Spinal cord (tissue), 10 donors: Measurements from ENCODE around the gene FBP1. TPM values are rescaled to one million over a fixed set of nuclear protein-coding genes. Genes with fewer than 3 reads are reported as not detected.
"Not testable (repeated sequence)": the region's sequence is repeated elsewhere in the genome, so short reads cannot be mapped to it uniquely, and the experiment has no call there.

ENCODE experiments used
- DNase-seq, 6 donors: peaks; one replicate each; pipeline versions ENCODE4 v3.0.0 to v3.0.0-alpha.2; 2013 to 2015; ENCODE audit warnings: low spot score in 6 of 6, low read depth in 4 of 6
- H3K27ac ChIP-seq: one replicate; pipeline ENCODE4 v1.5.1; 2013; ENCODE audit warnings: low read depth, low read length, control low read depth
- H3K27me3 ChIP-seq: one replicate; pipeline ENCODE4 v1.6.1; 2013; ENCODE audit warnings: low read length; ENCODE audit not compliant: control insufficient read depth, insufficient read depth
- H3K36me3 ChIP-seq: one replicate; pipeline ENCODE4 v1.6.1; 2013; ENCODE audit warnings: low read length; ENCODE audit not compliant: control insufficient read depth, insufficient read depth
- H3K4me1 ChIP-seq: one replicate; pipeline ENCODE4 v1.6.1; 2013; ENCODE audit warnings: low read length; ENCODE audit not compliant: control insufficient read depth, insufficient read depth
- H3K4me3 ChIP-seq: one replicate; pipeline ENCODE4 v1.5.1; 2013; ENCODE audit warnings: low read depth, low read length, control low read depth
- H3K9me3 ChIP-seq: one replicate; pipeline ENCODE4 v1.6.1; 2013; ENCODE audit warnings: low read length; ENCODE audit not compliant: control insufficient read depth, insufficient read depth
- WGBS: methylation state at CpG from one replicate; pipeline ENCODE4 v1.1.5; 2013; ENCODE audit warnings: missing lambda C conversion rate; ENCODE audit not compliant: insufficient coverage; 5-methylcytosine and 5-hydroxymethylcytosine counted together
- polyA plus RNA-seq, 2 donors: library from polyadenylated mRNA; unstranded; fragments of 120-200 nt; gene quantifications; one replicate each; pipeline ENCODE4 v1.2.1, GENCODE V29; 2013; ENCODE audit not compliant: insufficient read length in 2 of 2
- total RNA-seq, 2 donors: library from RNA; depleted of rRNA in 1 of 2; stranded (reverse); fragments of 120-200 nt in 1 of 2; fragments of >200 nt in 1 of 2; gene quantifications; one replicate each; pipeline versions ENCODE4 v1.2.3 to v1.2.4, GENCODE V29; 2013 to 2014
- donor health status: healthy.

Gene FBP1
- total and polyA plus RNA-seq, 4 donors, result 1.0 to 2.2 (median 1.5) TPM

DNA sequence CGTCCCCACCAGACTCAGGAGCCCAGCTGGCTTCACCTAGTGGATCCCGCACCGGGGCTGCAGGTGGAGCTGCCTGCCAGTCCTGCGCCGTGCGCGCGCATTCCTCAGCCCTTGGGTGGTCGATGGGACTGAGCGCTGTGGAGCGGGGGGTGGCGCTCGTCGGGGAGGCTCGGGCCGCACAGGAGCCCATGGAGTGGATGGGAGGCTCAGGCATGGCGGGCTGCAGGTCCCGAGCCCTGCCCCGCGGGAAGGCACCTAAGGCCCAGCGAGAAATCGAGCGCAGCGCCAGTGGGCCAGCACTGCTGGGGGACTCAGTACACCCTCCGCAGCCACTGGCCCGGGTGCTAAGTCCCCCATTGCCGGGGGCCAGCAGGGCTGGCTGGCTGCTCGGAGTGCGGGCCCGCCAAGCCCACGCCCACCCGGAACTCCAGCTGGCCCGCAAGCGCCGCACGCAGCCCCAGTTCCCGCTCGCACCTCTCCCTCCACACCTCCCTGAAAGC lies 48.2 kb downstream of the FBP1 start:
- not testable (repeated sequence) for H3K27ac ChIP-seq, DNase-seq, H3K36me3 ChIP-seq, H3K4me1 ChIP-seq, H3K27me3 ChIP-seq, H3K9me3 ChIP-seq, H3K4me3 ChIP-seq
- 86% methylated on average over 17 of the region's 38 CpGs for WGBS

DNA sequence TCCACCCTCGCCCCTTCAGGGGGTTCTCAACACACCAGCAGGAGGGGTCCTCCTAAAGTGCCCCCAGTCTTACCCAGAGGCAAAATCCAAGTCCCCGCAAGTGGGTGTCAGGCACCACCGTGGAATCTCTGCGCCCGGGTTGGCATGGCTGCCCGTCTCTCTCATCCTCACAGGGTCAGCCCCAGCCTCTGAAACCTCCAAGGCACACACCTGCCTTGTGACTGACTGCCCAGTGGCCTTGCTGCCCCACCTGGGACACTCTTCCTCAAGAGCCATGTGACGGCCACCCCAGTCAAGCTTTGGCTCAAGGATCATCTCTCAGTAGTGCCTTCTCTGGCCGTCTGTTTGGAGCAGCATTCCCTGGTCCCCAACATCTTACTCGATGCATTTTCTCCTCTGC lies 50.6 kb downstream of the FBP1 start:
- no peak overlapping the region for H3K4me3 ChIP-seq
- H3K4me1 ChIP-seq, result no peaks in the 10 kb centered on the region
- H3K27me3 ChIP-seq, result no peaks in the 10 kb centered on the region
- H3K27ac ChIP-seq, result no peak overlapping the region
- DNase-seq, result no peak
- no peaks in the 10 kb centered on the region for H3K36me3 ChIP-seq
- WGBS, result 92% methylated on average over 9 of the region's 9 CpGs
- H3K9me3 ChIP-seq, result no peaks in the 10 kb centered on the region

GRCh38 chr9:94586814-94587213 lies 52.5 kb downstream of the FBP1 start:
- no peaks in the 10 kb centered on the region for H3K4me1 ChIP-seq
- no peaks in the 10 kb centered on the region for H3K27me3 ChIP-seq
- no peak overlapping the region for H3K4me3 ChIP-seq
- no peak overlapping the region for H3K27ac ChIP-seq
- H3K9me3 ChIP-seq, result no peaks in the 10 kb centered on the region
- DNase-seq, result no peak
- 86% methylated on average over 5 of the region's 9 CpGs for WGBS
- H3K36me3 ChIP-seq, result no peaks in the 10 kb centered on the region

GRCh38 chr9:94586316-94586715 lies 53.0 kb downstream of the FBP1 start:
- no CpG with 5 or more reads among the region's 4 CpGs for WGBS
- H3K4me3 ChIP-seq, result no peak overlapping the region
- no peaks in the 10 kb centered on the region for H3K36me3 ChIP-seq
- no peak overlapping the region for H3K27ac ChIP-seq
- no peaks in the 10 kb centered on the region for H3K27me3 ChIP-seq
- DNase-seq, result no peak
- H3K9me3 ChIP-seq, result no peaks in the 10 kb centered on the region
- no peaks in the 10 kb centered on the region for H3K4me1 ChIP-seq

GRCh38 chr9:94584555-94584954 lies 54.8 kb downstream of the FBP1 start:
- WGBS, result 88% methylated on average over 2 of the region's 6 CpGs
- H3K36me3 ChIP-seq, result no peaks in the 10 kb centered on the region
- H3K4me1 ChIP-seq, result no peaks in the 10 kb centered on the region
- no peak for DNase-seq
- H3K9me3 ChIP-seq, result no peaks in the 10 kb centered on the region
- no peak overlapping the region for H3K27ac ChIP-seq
- no peak overlapping the region for H3K4me3 ChIP-seq
- H3K27me3 ChIP-seq, result no peaks in the 10 kb centered on the region

DNA sequence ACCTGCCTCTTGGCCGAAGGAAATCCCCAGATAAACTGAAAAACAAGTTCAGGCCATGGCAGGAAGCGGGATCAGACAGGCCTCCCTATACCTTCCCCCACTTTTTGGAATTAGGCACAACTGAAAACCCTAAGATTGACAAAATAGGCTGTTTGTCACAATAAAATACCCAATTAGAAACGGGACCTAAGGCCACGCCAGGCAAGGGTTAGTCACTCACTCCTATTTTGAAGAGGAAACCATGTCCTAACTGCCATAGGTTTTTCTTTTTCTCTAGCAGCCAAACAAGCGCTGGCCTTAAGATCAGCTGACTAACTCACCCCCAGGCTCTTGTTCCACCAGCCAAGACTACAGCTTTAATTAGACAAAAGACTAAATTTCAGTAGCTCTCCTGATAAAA lies 57.6 kb downstream of the FBP1 start:
- no peaks in the 10 kb centered on the region for H3K9me3 ChIP-seq
- no peaks in the 10 kb centered on the region for H3K27me3 ChIP-seq
- no peaks in the 10 kb centered on the region for H3K36me3 ChIP-seq
- no peaks in the 10 kb centered on the region for H3K4me1 ChIP-seq
- WGBS, result 90% methylated on average over 4 of the region's 5 CpGs
- no peak overlapping the region for H3K27ac ChIP-seq
- no peak for DNase-seq
- no peak overlapping the region for H3K4me3 ChIP-seq

DNA sequence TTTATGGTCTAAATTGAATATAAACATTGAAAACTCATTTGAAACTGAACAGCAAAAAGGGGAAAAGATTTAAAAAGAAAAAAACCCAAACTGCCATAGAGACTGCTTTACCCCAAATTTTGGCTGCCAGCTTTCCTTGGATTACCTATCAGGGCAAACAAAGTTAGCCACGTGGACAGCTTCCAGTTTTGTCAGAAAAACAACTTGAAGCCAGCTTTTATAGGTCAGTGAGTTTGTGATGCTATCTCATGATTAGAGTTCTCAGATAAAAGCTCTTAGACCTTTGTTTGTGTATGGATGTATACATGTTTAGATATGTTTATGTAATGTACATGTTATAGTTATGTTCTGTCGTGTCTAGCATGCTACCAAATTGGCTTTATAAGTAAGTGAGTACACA lies 61.7 kb downstream of the FBP1 start:
- Histone ChIP-seq H3K27ac (no peak overlapping the region), H3K4me1 (no peaks in the 10 kb centered on the region), H3K36me3 (no peaks in the 10 kb centered on the region), H3K27me3 (no peaks in the 10 kb centered on the region), H3K9me3 (no peaks in the 10 kb centered on the region), H3K4me3 (no peak overlapping the region)
- no peak for DNase-seq
- WGBS, result 20% methylated on average over 1 of the region's 2 CpGs

DNA sequence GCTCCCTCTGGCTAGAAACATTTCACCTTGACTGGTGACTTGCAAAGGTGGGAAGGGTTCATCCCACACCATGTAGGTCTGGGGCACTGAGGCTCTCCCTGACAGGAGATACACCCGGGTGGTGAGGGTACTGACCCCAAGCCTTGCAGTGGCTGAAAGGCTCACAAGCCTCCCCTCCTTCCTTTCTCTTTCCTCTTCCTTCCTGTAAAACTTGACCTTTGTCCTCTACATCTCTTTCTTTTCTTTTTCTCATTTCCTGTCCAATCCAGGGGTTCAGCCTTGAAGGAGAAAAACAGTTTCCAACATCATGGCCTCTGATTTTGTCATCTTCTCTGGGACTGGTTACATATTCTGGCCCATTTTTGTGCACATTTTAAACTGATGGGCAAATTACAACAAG lies 62.3 kb downstream of the FBP1 start:
- 0% methylated on average over 1 of the region's 1 CpG for WGBS

GRCh38 chr9:94576131-94576530 lies 63.2 kb downstream of the FBP1 start:
- Histone ChIP-seq H3K4me3 (no peak overlapping the region), H3K36me3 (no peaks in the 10 kb centered on the region), H3K9me3 (no peaks in the 10 kb centered on the region), H3K27ac (no peak overlapping the region), H3K27me3 (no peaks in the 10 kb centered on the region), H3K4me1 (no peaks in the 10 kb centered on the region)
- 100% methylated on average over 1 of the region's 2 CpGs for WGBS
- no peak for DNase-seq

More for the DNA sequence above, 62.3 kb downstream of the FBP1 start:
- H3K27ac ChIP-seq, result no peak overlapping the region
- DNase-seq, result no peak
- H3K4me1 ChIP-seq, result no peaks in the 10 kb centered on the region
- H3K36me3 ChIP-seq, result no peaks in the 10 kb centered on the region
- no peaks in the 10 kb centered on the region for H3K9me3 ChIP-seq
- H3K27me3 ChIP-seq, result no peaks in the 10 kb centered on the region
- H3K4me3 ChIP-seq, result no peak overlapping the region

DNA sequence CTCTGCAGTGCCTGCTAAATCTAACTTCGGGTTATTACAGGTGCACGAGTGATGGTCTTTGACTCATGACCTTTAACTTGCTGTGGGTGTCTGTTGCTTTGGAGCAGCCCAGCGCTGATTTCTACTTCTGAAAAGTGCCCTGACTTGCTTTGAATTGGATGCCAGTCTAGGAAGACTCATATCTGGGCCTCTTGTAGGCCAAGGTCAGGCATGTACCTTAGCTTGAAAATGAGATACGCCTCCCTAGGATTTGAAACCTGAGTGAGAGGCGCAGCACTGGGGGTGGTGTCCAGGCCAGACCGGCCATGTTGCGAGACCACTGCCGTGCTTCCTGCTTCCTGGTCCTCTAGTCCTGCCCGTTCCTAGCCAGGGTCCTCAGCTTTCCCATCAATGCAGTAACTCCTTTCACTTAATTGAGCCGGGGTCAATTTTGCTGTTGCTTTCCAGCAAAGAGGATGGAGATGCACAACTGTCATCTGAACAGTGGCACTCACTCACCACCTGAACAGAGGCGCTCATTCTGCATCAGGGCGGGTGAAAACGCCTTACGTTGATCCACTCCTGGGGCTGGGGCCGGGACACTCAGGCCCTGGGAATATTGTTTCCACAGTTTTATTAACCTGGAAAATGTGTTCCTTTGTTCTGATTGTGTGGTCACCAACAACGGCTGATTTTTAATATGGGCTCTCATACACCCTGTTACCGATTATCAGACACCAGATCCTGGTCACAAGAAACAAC lies 70.2 kb downstream of the FBP1 start:
- Histone ChIP-seq H3K4me1 (no peaks in the 10 kb centered on the region), H3K36me3 (no peaks in the 10 kb centered on the region), H3K9me3 (no peaks in the 10 kb centered on the region), H3K4me3 (no peak overlapping the region), H3K27ac (no peak overlapping the region), H3K27me3 (no peaks in the 10 kb centered on the region)
- DNase-seq, result no peak
- 92% methylated on average over 11 of the region's 17 CpGs for WGBS
